ENCODE results near the gene FSTL3.
"Not testable (repeated sequence)": the region's sequence is repeated elsewhere in the genome, so short reads cannot be mapped to it uniquely, and the experiment has no call there.

FSTL3 gene

GRCh38 chr19:662207-662961, 13.8 kb upstream of the FSTL3 start:
- ChIA-PET POLR2A (interaction anchor here (0.8 to 1.8 kb wide), 8 partner anchors 8 to 131 kb away, joined by 3 to 9 read pairs (median 4); partner anchors contain the start of genes CDC34, FSTL3 and POLRMT), CTCF (interaction anchor here (1.5 kb wide), 1 partner anchor 72 kb away, joined by 6 read pairs; no protein-coding TSS in a partner anchor)
- peak; percentile 48 for DNase-seq (ENCODE audit: extremely low spot score)
- TF ChIP-seq L3MBTL2 (conservative IDR thresholded peaks at IDR 0.05) (peak; percentile 28; the same call in 1 of the 2 replicates), ELF4 (IDR thresholded peaks at IDR 0.05) (peak; percentile 37; the same call in 1 of the 2 replicates), SP1 (IDR thresholded peaks at IDR 0.05) (no peak), ZNF384 (IDR thresholded peaks at IDR 0.05) (no peak), BHLHE40 (IDR thresholded peaks at IDR 0.05; ENCODE audit: borderline replicate concordance) (no peak), FOXK2 (IDR thresholded peaks at IDR 0.05) (no peak), FOXM1 (IDR thresholded peaks at IDR 0.05; ENCODE audit: borderline replicate concordance) (no peak), NFRKB (IDR thresholded peaks at IDR 0.05) (no peak)

DNA sequence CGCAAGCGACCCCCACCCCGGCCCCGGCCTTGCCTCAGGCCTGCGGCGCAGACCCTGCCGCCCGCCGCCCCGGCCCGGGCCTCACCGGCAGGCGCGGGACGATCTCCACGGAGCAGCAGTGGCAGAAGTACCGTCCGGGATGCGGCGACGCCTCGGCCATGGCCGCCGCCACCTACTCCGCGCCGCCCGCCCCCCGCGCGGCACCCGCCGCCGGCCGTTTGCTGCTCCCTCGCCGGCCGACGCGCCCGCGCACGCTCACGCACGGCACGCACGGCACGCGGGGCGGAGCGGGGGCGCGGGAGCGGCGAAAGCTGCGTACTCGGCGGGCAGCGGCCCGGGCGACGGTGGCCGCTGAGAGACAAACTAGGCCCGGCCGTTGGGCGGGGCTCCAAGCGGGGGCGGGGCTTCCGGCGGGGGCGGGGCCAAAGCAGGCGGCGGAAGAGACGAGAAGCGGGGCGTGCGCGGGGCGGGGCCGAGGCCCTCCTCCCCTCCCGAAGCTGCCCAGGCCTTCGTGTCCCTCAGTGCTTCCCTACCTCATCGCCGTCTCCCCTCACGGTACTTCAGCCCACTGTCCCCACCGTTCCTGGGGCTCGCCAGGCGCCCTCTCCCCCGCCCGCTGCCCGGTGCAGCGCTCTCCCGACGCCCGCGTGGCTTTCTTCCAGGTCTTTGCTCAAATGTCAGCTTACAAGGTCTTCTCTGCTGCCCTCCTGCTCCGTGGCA, 13.1 kb upstream of the FSTL3 start, which contains the start of gene RNF126:
Gene RNF126, minus strand, starts transcription at position 253 of the 720 bp plus-strand sequence. Its CDS starts 93 bp downstream, at position 160.
- POLR2A ChIA-PET, result interaction anchor here (0.6 to 1.8 kb wide), 13 partner anchors 9 to 131 kb away, joined by 3 to 9 read pairs (median 4); partner anchors contain the start of genes CDC34, FSTL3 and POLRMT
- TF ChIP-seq FOXA1 (IDR thresholded peaks at IDR 0.05) (no peak), SP1 (IDR thresholded peaks at IDR 0.05) (no peak), CTBP1 (IDR thresholded peaks at IDR 0.05; ENCODE audit: borderline replicate concordance) (no peak), ARNT (IDR thresholded peaks at IDR 0.05) (peak; percentile 60), L3MBTL2 (conservative IDR thresholded peaks at IDR 0.05) (peak; percentile 66), PKNOX1 (IDR thresholded peaks at IDR 0.05) (no peak), ELF4 (IDR thresholded peaks at IDR 0.05) (no peak), LEF1 (IDR thresholded peaks at IDR 0.05; ENCODE audit: borderline replicate concordance) (no peak), HDGF (IDR thresholded peaks at IDR 0.05; ENCODE audit: borderline replicate concordance) (0 out of 2 replicates have a peak, but pooled peaks have one; percentile 78), NFRKB (IDR thresholded peaks at IDR 0.05) (no peak), SUZ12 (IDR thresholded peaks at IDR 0.05) (no peak), FOXK2 (IDR thresholded peaks at IDR 0.05) (no peak), BHLHE40 (IDR thresholded peaks at IDR 0.05; ENCODE audit: borderline replicate concordance) (no peak), TARDBP (IDR thresholded peaks at IDR 0.05) (no peak), ZNF384 (IDR thresholded peaks at IDR 0.05) (no peak), FOXM1 (IDR thresholded peaks at IDR 0.05; ENCODE audit: borderline replicate concordance) (peak; percentile 55; the same call in 1 of the 2 replicates)
- peak; percentile 94 for DNase-seq (ENCODE audit: extremely low spot score)
- CTCF ChIA-PET, result interaction anchor here (0.5 to 1.5 kb wide), 3 partner anchors 16 to 71 kb away, joined by 3 to 6 read pairs (median 3); no protein-coding TSS in a partner anchor

DNA sequence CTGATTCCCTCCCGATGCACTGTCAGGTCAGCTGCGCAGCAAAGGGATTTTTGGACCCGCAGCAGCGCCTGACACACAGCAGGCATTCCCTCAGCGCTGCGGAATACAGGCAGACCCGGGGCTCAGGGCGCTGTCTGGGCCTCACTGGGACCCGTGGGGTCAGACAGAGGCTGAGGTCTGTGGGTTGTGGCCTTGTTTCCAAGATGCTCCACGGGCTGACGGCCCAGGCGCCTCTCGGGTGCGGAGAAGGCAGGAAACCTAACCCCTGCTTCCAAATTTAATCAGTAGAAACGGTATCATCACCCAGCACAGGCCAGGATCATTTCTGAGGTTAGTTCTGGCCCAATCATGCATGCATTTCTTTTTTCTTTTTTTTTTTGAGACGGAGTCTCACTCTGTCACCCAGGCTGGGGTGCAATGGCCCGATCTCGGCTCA, 12.5 kb upstream of the FSTL3 start:
- CTCF ChIA-PET, result interaction anchor here (0.5 to 1.5 kb wide), 4 partner anchors 15 to 112 kb away, joined by 3 to 6 read pairs (median 4); no protein-coding TSS in a partner anchor
- DNase-seq (ENCODE audit: extremely low spot score), result no peak
- no peak for TF ChIP-seq L3MBTL2 (conservative IDR thresholded peaks at IDR 0.05)
- no peak for TF ChIP-seq FOXK2 (IDR thresholded peaks at IDR 0.05)
- TF ChIP-seq PKNOX1 (IDR thresholded peaks at IDR 0.05), result no peak
- TF ChIP-seq TARDBP (IDR thresholded peaks at IDR 0.05), result no peak
- TF ChIP-seq ELF4 (IDR thresholded peaks at IDR 0.05), result no peak
- TF ChIP-seq ZNF384 (IDR thresholded peaks at IDR 0.05), result no peak
- no peak for TF ChIP-seq FOXM1 (IDR thresholded peaks at IDR 0.05; ENCODE audit: borderline replicate concordance)
- no peak for TF ChIP-seq CTBP1 (IDR thresholded peaks at IDR 0.05; ENCODE audit: borderline replicate concordance)
- TF ChIP-seq SUZ12 (IDR thresholded peaks at IDR 0.05), result no peak
- TF ChIP-seq FOXA1 (IDR thresholded peaks at IDR 0.05), result no peak
- no peak for TF ChIP-seq NFRKB (IDR thresholded peaks at IDR 0.05)
- TF ChIP-seq LEF1 (IDR thresholded peaks at IDR 0.05; ENCODE audit: borderline replicate concordance), result no peak
- TF ChIP-seq SP1 (IDR thresholded peaks at IDR 0.05), result no peak
- no peak for TF ChIP-seq ARNT (IDR thresholded peaks at IDR 0.05)
- no peak for TF ChIP-seq HDGF (IDR thresholded peaks at IDR 0.05; ENCODE audit: borderline replicate concordance)
- TF ChIP-seq BHLHE40 (IDR thresholded peaks at IDR 0.05; ENCODE audit: borderline replicate concordance), result no peak
- POLR2A ChIA-PET, result interaction anchor here (0.6 to 1.8 kb wide), 13 partner anchors 9 to 132 kb away, joined by 3 to 9 read pairs (median 4); partner anchors contain the start of genes CDC34, FSTL3 and POLRMT

DNA sequence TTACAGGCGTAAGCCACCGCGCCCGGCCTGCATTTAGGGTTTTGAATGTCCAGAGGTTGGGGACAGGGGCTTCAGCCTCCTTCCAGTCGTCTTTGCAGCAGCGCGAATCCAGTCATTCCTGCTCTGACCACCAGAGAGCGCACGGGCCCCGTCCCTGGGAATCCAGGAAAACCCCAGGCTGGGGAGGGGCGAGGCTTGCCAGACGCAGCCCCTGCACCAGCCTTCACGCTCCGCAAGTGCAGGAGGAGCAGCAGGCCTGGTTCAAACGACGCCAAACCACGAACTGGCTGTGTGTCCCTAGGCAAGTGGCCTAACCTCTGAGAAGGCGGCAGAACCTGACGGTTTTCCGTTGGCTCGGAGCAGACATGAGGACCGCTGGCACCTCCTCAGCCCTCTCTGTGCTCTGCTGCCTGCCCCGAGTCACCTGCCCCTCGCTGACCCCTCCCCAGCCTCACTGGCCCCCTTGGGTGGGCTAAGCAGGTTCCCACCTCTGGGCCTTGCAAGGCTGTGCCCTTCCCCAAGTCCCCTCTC, 11.2 kb upstream of the FSTL3 start:
- TF ChIP-seq NFRKB (IDR thresholded peaks at IDR 0.05), result no peak
- peak; percentile 82 for TF ChIP-seq L3MBTL2 (conservative IDR thresholded peaks at IDR 0.05)
- TF ChIP-seq ZNF384 (IDR thresholded peaks at IDR 0.05), result peak; percentile 85
- POLR2A ChIA-PET, result no interaction called here
- DNase-seq (ENCODE audit: extremely low spot score), result peak; percentile 86
- CTCF ChIA-PET, result no interaction called here

- ChIA-PET POLR2A (interaction anchor here (1.0 kb wide), 1 partner anchor 14 kb away, joined by 5 read pairs; no protein-coding TSS in a partner anchor), CTCF (interaction anchor here (0.9 kb wide), 1 partner anchor 67 kb away, joined by 4 read pairs; no protein-coding TSS in a partner anchor)
- DNase-seq (ENCODE audit: extremely low spot score), result not testable (repeated sequence)
These were observed 9.1 kb upstream of the FSTL3 start for GRCh38 chr19:666985-667573.

DNA sequence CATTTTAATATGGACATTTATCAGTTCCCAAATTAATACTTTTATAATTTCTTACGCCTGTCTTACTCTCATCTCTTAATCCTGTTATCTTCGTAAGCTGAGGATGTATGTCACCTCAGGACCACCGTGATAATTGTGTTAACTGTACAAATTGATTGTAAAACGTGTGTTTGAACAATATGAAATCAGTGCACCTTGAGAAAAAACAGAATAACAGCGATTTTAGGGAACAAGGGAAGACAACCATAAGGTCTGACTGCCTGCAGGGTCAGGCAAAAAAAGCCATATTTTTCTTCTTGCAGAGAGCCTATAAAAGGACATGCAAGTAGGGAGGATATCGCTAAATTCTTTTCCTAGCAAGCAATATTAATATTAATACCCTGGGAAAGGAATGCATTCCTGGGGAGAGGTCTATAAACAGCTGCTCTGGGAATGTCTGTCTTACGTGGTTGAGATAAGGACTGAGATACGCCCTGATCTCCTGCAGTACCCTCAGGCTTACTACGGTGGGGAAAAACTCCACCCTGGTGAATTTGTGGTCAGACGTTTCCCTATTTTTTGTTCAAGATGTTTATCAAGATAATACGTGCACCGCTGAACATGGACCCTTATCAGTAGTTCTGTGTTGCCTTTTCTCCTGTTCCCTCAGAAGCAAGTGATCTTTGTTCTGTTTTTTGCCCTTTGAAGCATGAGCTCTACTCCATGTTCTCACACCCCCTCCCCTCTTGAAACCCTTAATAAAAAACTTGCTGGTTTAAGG, 7.3 kb upstream of the FSTL3 start:
- ChIA-PET CTCF (interaction anchor here (1.3 kb wide), 1 partner anchor 68 kb away, joined by 4 read pairs; no protein-coding TSS in a partner anchor), POLR2A (interaction anchor here (1.0 kb wide), 1 partner anchor 10 kb away, joined by 3 read pairs; no protein-coding TSS in a partner anchor)
- not testable (repeated sequence) for DNase-seq (ENCODE audit: extremely low spot score)

Measured in HEK293T (cell line).